OCI-LY7 (cell line): ENCODE measurements around the gene CNR2. TPM values are rescaled to one million over a fixed set of nuclear protein-coding genes. Genes with fewer than 3 reads are reported as not detected.
"Not testable (repeated sequence)": the region's sequence is repeated elsewhere in the genome, so short reads cannot be mapped to it uniquely, and the experiment has no call there.

Experiments
- BruUV-seq: library from RNA; stranded (reverse); fragments of 400-500 nt; replicated peaks from 2 replicates; lab custom pipeline; 2021; lab: Mats Ljungman, UMichigan
- CTCF ChIA-PET: fragments of 300-600 bp; sonication (Branson Sonifier 250); formaldehyde crosslinking; loops from one replicate; lab custom pipeline; 2022; ENCODE audit warnings: antibody characterized with exemption; ENCODE audit not compliant: unreplicated experiment; lab: Charles Lee
- POLR2A ChIA-PET: fragments of 300-600 bp; sonication (Branson Sonifier 250); formaldehyde crosslinking; loops from one replicate; lab custom pipeline; 2022; ENCODE audit warnings: antibody characterized with exemption; lab: Charles Lee
- DNase-seq: peaks from one replicate; pipeline ENCODE4 v3.0.0-alpha.2; 2015; ENCODE audit warnings: low spot score
- H2AFZ ChIP-seq: fragments of 200-600 bp; sonication (generic), shearing (Covaris generic); 2 replicates; pipeline ENCODE4 v1.6.1; 2014; ENCODE audit warnings: mild to moderate bottlenecking, antibody characterized with exemption, low read length, moderate library complexity
- H3K27ac ChIP-seq: fragments of 200-600 bp; sonication (generic); 2 replicates; pipeline ENCODE4 v1.5.1; 2014; ENCODE audit warnings: mixed run types, low read depth, mild to moderate bottlenecking, moderate library complexity, low read length, inconsistent platforms; ENCODE audit not compliant: poor library complexity, severe bottlenecking
- H3K36me3 ChIP-seq: fragments of 200-600 bp; sonication (generic); 2 replicates; pipeline ENCODE4 v1.6.1; 2014; ENCODE audit warnings: mild to moderate bottlenecking, antibody characterized with exemption, low read length, moderate library complexity, mixed read lengths; ENCODE audit not compliant: insufficient read depth
- H3K4me1 ChIP-seq: fragments of 200-600 bp; sonication (generic); 2 replicates; pipeline ENCODE4 v1.5.1; 2014; ENCODE audit warnings: mild to moderate bottlenecking, low read length; ENCODE audit not compliant: insufficient read depth, poor library complexity, severe bottlenecking
- H3K4me2 ChIP-seq: fragments of 200-600 bp; sonication (generic); 2 replicates; pipeline ENCODE4 v1.6.1; 2014; ENCODE audit warnings: mild to moderate bottlenecking, low read length
- H3K4me3 ChIP-seq: fragments of 200-600 bp; sonication (generic); 2 replicates; pipeline ENCODE4 v1.5.1; 2014; ENCODE audit warnings: mild to moderate bottlenecking, low read depth, low read length; ENCODE audit not compliant: poor library complexity, severe bottlenecking
- H3K79me2 ChIP-seq: fragments of 200-600 bp; sonication (generic); 2 replicates; pipeline ENCODE4 v1.6.1; 2016; ENCODE audit warnings: low read depth, mild to moderate bottlenecking, low read length, moderate library complexity, mixed read lengths; ENCODE audit not compliant: insufficient read depth
- H3K9me2 ChIP-seq: fragments of 200-600 bp; sonication (generic); 2 replicates; pipeline ENCODE4 v1.6.1; 2016; ENCODE audit warnings: mild to moderate bottlenecking, low read length, mixed read lengths; ENCODE audit not compliant: insufficient read depth
- H3K9me3 ChIP-seq: fragments of 200-600 bp; sonication (generic); 2 replicates; pipeline ENCODE4 v1.6.1; 2014; ENCODE audit warnings: mild to moderate bottlenecking, mixed run types, low read length, mixed read lengths
- H4K20me1 ChIP-seq: fragments of 200-600 bp; sonication (generic); 2 replicates; pipeline ENCODE4 v1.6.1; 2014; ENCODE audit warnings: mild to moderate bottlenecking, antibody characterized with exemption, low read length, moderate library complexity, mixed read lengths; ENCODE audit not compliant: insufficient read depth
- EZH2phosphoT487 ChIP-seq: fragments of 200-600 bp; sonication (generic); IDR thresholded peaks from 2 replicates; pipeline ENCODE4 v1.6.1; 2018; ENCODE audit warnings: low read depth, borderline replicate concordance, mild to moderate bottlenecking, mixed run types, antibody characterized with exemption, low read length, moderate library complexity, mixed read lengths
- intact Hi-C: fragments of 100-400 bp; cut with micrococcal nuclease; formaldehyde crosslinking; loops from one replicate; pipeline ENCODE4 v1.10.0; 2022; ENCODE audit not compliant: unreplicated experiment
- total RNA-seq, 2 experiments: library from RNA; depleted of rRNA in 1 of 2; stranded (reverse); fragments of >200 nt in 1 of 2; shearing (Covaris generic) in 1 of 2; gene quantifications; 2 replicates each; pipeline ENCODE4 v1.2.3, GENCODE V29; 2014 to 2022
- TF ChIP-seq, protein P1 (sequence below): fragments of 200-600 bp; sonication (generic); conservative IDR thresholded peaks from 2 replicates; pipeline ENCODE4 v1.5.1; 2014; ENCODE audit warnings: mild to moderate bottlenecking, antibody characterized with exemption, low read length, moderate library complexity, mixed read lengths

Gene CNR2
- total RNA-seq, 2 experiments from 2014 or later = 14.1 to 17.0 TPM

DNA sequence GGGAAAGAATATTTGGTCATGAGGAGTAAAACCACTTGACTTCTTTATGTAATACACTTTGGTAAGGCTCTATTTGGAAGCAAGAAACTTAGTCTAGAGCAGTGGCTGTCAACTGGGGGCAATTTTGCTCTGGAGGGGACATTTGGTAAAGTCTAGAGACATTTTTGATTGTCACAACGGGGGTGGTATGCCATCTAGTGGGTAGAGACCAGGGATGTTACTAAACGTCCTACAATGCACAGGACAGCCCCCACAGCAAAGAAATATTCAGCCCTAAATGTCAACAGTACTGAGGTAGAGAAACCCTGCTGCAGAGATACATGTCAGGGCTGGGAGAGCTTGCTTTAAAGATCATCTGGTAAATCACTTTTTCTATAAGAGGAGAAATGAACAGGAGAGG, 58.6 kb downstream of the CNR2 start:
- Histone ChIP-seq H3K9me2 (no peaks in the 10 kb centered on the region), H3K79me2 (no peaks in the 10 kb centered on the region), H3K27ac (no peak overlapping the region), H3K4me3 (no peak overlapping the region), H3K9me3 (no peaks in the 10 kb centered on the region), H3K4me1 (no peaks in the 10 kb centered on the region), H3K4me2 (no peak overlapping the region), H2AFZ (no peak overlapping the region), H3K36me3 (peaks cover 29% of the 10 kb centered on the region), H4K20me1 (no peaks in the 10 kb centered on the region)
- intact Hi-C loops = loop anchor here (1.0 kb wide), 2 partner anchors 45 to 82 kb away; no protein-coding TSS in a partner anchor
- CTCF ChIA-PET = no interaction called here
- no TSS peak for BruUV-seq
- POLR2A ChIA-PET = interaction anchor here (0.6 to 0.7 kb wide), 2 partner anchors 29 to 34 kb away, joined by 3 to 5 read pairs; partner anchors contain the start of gene HMGCL
- TF ChIP-seq EZH2phosphoT487 = no peak
- TF ChIP-seq, protein P1, sequence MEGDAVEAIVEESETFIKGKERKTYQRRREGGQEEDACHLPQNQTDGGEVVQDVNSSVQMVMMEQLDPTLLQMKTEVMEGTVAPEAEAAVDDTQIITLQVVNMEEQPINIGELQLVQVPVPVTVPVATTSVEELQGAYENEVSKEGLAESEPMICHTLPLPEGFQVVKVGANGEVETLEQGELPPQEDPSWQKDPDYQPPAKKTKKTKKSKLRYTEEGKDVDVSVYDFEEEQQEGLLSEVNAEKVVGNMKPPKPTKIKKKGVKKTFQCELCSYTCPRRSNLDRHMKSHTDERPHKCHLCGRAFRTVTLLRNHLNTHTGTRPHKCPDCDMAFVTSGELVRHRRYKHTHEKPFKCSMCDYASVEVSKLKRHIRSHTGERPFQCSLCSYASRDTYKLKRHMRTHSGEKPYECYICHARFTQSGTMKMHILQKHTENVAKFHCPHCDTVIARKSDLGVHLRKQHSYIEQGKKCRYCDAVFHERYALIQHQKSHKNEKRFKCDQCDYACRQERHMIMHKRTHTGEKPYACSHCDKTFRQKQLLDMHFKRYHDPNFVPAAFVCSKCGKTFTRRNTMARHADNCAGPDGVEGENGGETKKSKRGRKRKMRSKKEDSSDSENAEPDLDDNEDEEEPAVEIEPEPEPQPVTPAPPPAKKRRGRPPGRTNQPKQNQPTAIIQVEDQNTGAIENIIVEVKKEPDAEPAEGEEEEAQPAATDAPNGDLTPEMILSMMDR = peak; percentile 77
- peak; percentile 54 for DNase-seq

DNA sequence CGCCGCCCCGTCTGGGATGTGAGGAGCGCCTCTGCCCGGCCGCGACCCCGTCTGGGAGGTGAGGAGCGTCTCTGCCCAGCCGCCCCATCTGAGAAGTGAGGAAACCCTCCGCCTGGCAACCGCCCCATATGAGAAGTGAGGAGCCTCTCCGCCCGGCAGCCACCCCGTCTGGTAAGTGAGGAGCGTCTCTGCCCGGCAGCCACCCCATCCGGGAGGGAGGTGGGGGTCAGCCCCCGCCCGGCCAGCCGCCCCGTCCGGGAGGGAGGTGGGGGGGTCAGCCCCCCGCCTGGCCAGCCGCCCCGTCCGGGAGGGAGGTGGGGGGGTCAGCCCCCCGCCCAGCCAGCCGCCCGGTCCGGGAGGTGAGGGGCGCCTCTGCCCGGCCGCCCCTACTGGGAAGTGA, 60.0 kb downstream of the CNR2 start:
- CTCF ChIA-PET, H3K9me2 ChIP-seq, H3K4me1 ChIP-seq, BruUV-seq, H3K4me2 ChIP-seq, H4K20me1 ChIP-seq, H3K27ac ChIP-seq, DNase-seq, H3K4me3 ChIP-seq, H3K9me3 ChIP-seq, H2AFZ ChIP-seq, intact Hi-C loops, POLR2A ChIA-PET, H3K79me2 ChIP-seq: not testable (repeated sequence)
- peaks cover 27% of the 10 kb centered on the region for H3K36me3 ChIP-seq

DNA sequence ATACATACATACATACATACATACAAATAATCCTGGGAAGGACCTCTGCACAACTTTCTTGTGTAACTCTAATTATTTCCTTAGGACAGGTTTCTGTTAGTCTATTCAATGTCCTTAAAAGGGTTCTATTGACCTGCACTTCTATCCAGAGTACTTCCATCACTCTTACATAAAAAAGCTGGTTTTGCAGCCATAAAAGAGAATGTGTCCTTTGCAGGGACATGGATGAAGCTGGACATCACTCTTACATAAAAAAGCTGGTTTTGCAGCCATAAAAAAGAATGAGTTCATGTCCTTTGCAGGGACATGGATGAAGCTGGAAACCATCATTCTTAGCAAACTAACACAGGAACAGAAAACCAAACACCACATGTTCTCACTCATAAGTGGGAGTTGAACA, 61.8 kb downstream of the CNR2 start:
- H3K9me2 ChIP-seq, H3K4me3 ChIP-seq, intact Hi-C loops, H2AFZ ChIP-seq, BruUV-seq, H3K79me2 ChIP-seq, H3K4me2 ChIP-seq, H3K4me1 ChIP-seq, H3K27ac ChIP-seq, DNase-seq, H4K20me1 ChIP-seq: not testable (repeated sequence)
- peaks cover 42% of the 10 kb centered on the region for H3K36me3 ChIP-seq
- ChIA-PET CTCF (interaction anchor here (0.6 kb wide), 1 partner anchor 398 kb away, joined by 3 read pairs; no protein-coding TSS in a partner anchor), POLR2A (interaction anchor here (0.6 to 0.7 kb wide), 2 partner anchors 49 to 190 kb away, joined by 3 read pairs; no protein-coding TSS in a partner anchor)
- H3K9me3 ChIP-seq = peaks cover 13% of the 10 kb centered on the region
